Ovary (tissue), 9 donors: Measurements from ENCODE around the gene SLAMF1. TPM values are rescaled to one million over a fixed set of nuclear protein-coding genes. Genes with fewer than 3 reads are reported as not detected.

ENCODE experiments used
- DNase-seq, 5 donors: peaks; one replicate each; pipeline ENCODE4 v3.0.0-alpha.2; 2019 to 2020
- H3K27ac ChIP-seq, 2 donors: fragments of 200-600 bp; one replicate each; pipeline versions ENCODE4 v1.5.1 to v1.8.0; 2019 to 2022
- H3K27me3 ChIP-seq: fragments of 200-600 bp; one replicate; pipeline ENCODE4 v1.8.0; 2022
- H3K36me3 ChIP-seq: fragments of 200-600 bp; sonication (generic); one replicate; pipeline ENCODE4 v1.5.1; 2019
- H3K4me1 ChIP-seq: one replicate; pipeline ENCODE4 v1.8.1; 2013; ENCODE audit warnings: mild to moderate bottlenecking, moderate library complexity; ENCODE audit not compliant: insufficient read depth
- H3K4me3 ChIP-seq: fragments of 200-600 bp; sonication (generic); one replicate; pipeline ENCODE4 v1.5.1; 2017
- H3K9me3 ChIP-seq, 2 donors: fragments of 200-600 bp in 1 of 2; sonication (generic) in 1 of 2; one replicate each; pipeline versions ENCODE4 v1.5.1 to v1.8.1; 2013 to 2019; ENCODE audit warnings: mild to moderate bottlenecking in 1 of 2, moderate library complexity in 1 of 2
- EP300 ChIP-seq: sonication (generic); formaldehyde crosslinking; IDR thresholded peaks from one replicate; pipeline ENCODE4 v1.6.1; 2017; ENCODE audit warnings: antibody characterized with exemption
- POLR2A ChIP-seq: fragments of 450-650 bp; IDR thresholded peaks from one replicate; pipeline ENCODE4 v1.6.1; 2017; ENCODE audit warnings: antibody characterized with exemption, mild to moderate bottlenecking, moderate library complexity
- WGBS, 3 donors: extraction: QIAGEN DNeasy Blood & Tissue Kit in 1 of 3; methylation state at CpG; one replicate each; pipeline versions ENCODE4 v1.1.5 to v1.1.7; 2013 to 2017; 5-methylcytosine and 5-hydroxymethylcytosine counted together
- intact Hi-C, 4 donors: fragments of 100-400 bp; cut with DNase I; formaldehyde crosslinking; loops; one replicate each; pipeline versions ENCODE4 v1.11.0 to v1.15.1; 2022 to 2023
- polyA plus RNA-seq, 2 donors: library from polyadenylated mRNA; stranded (reverse); fragments of 200-250 nt in 1 of 2; fragments of 350-450 nt in 1 of 2; fragmentation: Illumina TruSeq in 1 of 2; extraction: RNeasy Lipid Tissue Mini Kit (QIAGEN cat#74804) in 1 of 2; gene quantifications; one replicate each; pipeline ENCODE4 v1.2.3, GENCODE V29; 2013 to 2014
- total RNA-seq, 7 donors: library from RNA; depleted of rRNA in 2 of 7; stranded (reverse); fragments of >200 nt in 2 of 7; fragmentation: NEBNext Ultra II Directional in 3 of 7; extraction: Animal tissue kit (Norgen Biotek cat#: 25700) in 3 of 7; gene quantifications; one replicate each; pipeline versions ENCODE4 v1.1.0 to v1.2.4, GENCODE V29; 2016 to 2023
- TF ChIP-seq, protein P1 (sequence below), 3 donors: fragments of 450-650 bp in 2 of 3; fragments of 200-600 bp in 1 of 3; IDR thresholded peaks; one replicate each; pipeline versions ENCODE4 v1.5.1 to v1.8.0; 2016 to 2022; ENCODE audit warnings: antibody characterized with exemption in 3 of 3, mild to moderate bottlenecking in 1 of 3
- donor health status: DM: no; HTN: no; CAD: no; lungs with moderate emphysema.
- donor health status: DM: no; HTN: no; CAD: no.
- donor health status: Bipolar disorder and iron deficiency.
- donor health status: DM: yes; HTN: yes; CAD: no.
- donor health status: DM: no; HTN: no; CAD: no.
- donor health status: DM: yes; HTN: yes; CAD: no.

The SLAMF1 gene
- total and polyA plus RNA-seq, 9 donors = 0.15 to 0.68 (median 0.27) TPM; not detected in 3

DNA sequence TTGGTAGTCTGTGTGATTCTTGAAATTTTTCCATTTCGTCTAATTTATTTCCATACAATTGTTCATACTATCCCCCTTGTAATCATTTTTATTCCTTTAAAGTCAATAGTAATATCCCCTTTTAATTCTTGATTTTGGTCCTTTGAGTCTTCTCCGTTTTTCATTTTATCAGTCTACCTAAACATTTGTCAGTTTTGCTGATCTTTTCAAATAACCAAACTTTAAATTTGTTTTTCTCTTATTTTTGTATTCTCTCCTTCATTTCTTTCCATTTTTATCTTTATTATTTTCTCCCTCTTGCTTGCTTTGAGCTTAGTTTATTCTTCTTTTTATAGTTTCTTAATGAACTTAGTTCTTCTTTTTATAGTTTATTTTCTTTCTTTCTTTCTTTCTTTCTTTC lies 21.1 kb upstream of the SLAMF1 start:
- 86 to 94% (median 89%) methylated on average over 2 of the region's 2 CpGs for WGBS, 3 donors
- Histone ChIP-seq H3K27me3 (no peaks in the 10 kb centered on the region), H3K36me3 (no peaks in the 10 kb centered on the region), H3K27ac (no peak overlapping the region), H3K9me3 (no peaks in the 10 kb centered on the region), H3K4me1 (peaks cover 2% of the 10 kb centered on the region), H3K4me3 (no peak overlapping the region)
- TF ChIP-seq, protein P1, sequence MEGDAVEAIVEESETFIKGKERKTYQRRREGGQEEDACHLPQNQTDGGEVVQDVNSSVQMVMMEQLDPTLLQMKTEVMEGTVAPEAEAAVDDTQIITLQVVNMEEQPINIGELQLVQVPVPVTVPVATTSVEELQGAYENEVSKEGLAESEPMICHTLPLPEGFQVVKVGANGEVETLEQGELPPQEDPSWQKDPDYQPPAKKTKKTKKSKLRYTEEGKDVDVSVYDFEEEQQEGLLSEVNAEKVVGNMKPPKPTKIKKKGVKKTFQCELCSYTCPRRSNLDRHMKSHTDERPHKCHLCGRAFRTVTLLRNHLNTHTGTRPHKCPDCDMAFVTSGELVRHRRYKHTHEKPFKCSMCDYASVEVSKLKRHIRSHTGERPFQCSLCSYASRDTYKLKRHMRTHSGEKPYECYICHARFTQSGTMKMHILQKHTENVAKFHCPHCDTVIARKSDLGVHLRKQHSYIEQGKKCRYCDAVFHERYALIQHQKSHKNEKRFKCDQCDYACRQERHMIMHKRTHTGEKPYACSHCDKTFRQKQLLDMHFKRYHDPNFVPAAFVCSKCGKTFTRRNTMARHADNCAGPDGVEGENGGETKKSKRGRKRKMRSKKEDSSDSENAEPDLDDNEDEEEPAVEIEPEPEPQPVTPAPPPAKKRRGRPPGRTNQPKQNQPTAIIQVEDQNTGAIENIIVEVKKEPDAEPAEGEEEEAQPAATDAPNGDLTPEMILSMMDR (IDR thresholded peaks at IDR 0.05) = no peak
- TF ChIP-seq EP300 (no peak), POLR2A (no peak)
- intact Hi-C loops = no loop called here
- no peak for DNase-seq

DNA sequence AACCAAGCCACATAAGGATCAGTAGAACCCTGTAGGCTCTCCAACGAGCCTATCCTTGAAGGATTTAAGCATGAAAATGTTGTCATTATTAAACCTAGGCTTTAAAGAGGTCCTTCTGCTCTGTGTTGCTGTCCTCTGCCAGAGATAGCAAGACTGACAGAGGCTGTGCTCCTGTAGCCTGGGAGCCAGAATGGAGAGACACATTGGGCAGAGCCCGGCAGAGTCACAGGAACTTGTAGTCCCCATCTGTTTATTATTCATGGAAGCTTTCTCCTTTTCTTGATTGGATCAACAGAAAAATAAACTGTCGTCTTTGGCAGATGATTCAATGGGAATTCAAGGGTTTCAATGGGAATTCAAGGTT lies 19.2 kb upstream of the SLAMF1 start:
- TF ChIP-seq, protein P1 (IDR thresholded peaks at IDR 0.05) = no peak
- TF ChIP-seq EP300 = no peak
- no peak for TF ChIP-seq POLR2A
- Histone ChIP-seq H3K4me3 (no peak overlapping the region), H3K9me3 (no peaks in the 10 kb centered on the region), H3K27me3 (no peaks in the 10 kb centered on the region), H3K27ac (no peak overlapping the region), H3K36me3 (no peaks in the 10 kb centered on the region), H3K4me1 (peaks cover 2% of the 10 kb centered on the region)
- intact Hi-C loops = no loop called here
- no peak for DNase-seq
- 53 to 56% (median 54%) methylated on average over 3 of the region's 3 CpGs for WGBS, 3 donors

DNA sequence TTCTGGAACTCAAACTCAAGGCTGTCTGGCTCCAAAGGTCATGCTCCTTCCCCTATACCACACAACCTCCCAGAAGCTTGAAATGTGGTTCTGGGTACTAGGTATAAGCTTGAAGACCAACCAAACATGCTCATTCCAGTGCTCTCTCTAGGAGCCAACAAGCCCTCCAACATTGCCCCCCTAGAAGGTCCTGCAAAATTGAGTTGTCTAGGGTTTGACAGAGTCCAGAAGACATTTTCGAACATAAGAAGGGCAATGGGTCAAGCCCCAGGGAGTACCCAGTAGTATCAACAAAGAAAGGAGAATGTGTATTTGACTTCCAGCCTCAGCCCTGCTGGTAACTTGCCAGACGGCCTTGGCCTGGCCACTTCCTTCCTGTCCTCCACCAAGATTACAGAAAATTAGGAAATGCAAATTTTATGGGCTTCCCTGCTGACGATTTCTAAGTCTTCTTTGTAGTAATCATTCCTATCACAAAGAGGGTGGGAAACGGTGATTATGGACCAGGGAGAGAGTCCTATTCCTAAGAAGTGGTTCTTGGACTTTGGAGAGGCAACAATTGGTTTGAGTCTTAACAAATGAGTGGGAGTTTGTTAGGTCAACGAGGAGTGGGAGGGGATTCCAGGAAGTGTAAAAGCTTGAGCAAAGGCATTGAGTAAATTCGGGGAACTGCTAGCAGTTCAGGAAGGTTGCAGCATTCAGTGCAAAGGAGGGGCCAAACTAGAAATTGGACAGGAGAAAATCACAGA lies 18.7 kb upstream of the SLAMF1 start:
- H3K4me1 ChIP-seq = peaks cover 2% of the 10 kb centered on the region
- DNase-seq = peak in 2 of 5 donors; percentile 33 to 57

DNA sequence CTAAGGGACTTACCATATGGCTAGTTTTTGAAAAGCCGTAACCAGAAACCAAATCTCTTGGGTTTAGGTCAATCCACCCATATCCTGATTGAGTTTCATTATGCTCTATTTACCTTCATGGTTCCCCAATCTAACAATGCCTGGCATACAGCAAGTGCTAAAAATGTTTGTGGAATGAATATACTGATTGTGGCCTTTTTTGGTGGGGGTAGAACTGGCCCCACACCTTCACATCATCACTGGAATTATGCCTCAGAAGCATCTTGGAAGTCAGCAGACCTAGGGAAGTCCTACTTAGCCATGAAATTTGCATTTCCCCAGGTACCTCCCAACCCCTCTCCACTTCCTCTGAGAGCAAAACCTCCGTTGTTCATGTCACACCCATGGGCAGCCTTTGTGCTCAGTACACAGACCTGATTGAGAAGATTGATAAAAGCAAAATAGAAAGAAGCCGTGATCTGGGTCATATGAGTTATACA lies 17.8 kb upstream of the SLAMF1 start:
- no peak for DNase-seq
- Histone ChIP-seq H3K9me3 (no peaks in the 10 kb centered on the region), H3K4me3 (no peak overlapping the region), H3K27me3 (no peaks in the 10 kb centered on the region), H3K36me3 (no peaks in the 10 kb centered on the region), H3K27ac (no peak overlapping the region), H3K4me1 (peaks cover 2% of the 10 kb centered on the region)
- WGBS, 3 donors = 79 to 91% (median 90%) methylated on average over 3 of the region's 3 CpGs
- TF ChIP-seq EP300 = no peak
- TF ChIP-seq, protein P1 (IDR thresholded peaks at IDR 0.05) = no peak
- no peak for TF ChIP-seq POLR2A
- intact Hi-C loops = no loop called here

More for the DNA sequence above, 18.7 kb upstream of the SLAMF1 start:
- H3K27me3 ChIP-seq = no peaks in the 10 kb centered on the region
- TF ChIP-seq, protein P1 (IDR thresholded peaks at IDR 0.05) = no peak
- no peak for TF ChIP-seq POLR2A
- TF ChIP-seq EP300 = no peak
- H3K4me3 ChIP-seq = no peak overlapping the region
- 7 to 14% (median 13%) methylated on average over 6 of the region's 6 CpGs for WGBS, 3 donors
- intact Hi-C loops = no loop called here
- H3K36me3 ChIP-seq = no peaks in the 10 kb centered on the region
- no peaks in the 10 kb centered on the region for H3K9me3 ChIP-seq
- H3K27ac ChIP-seq = no peak overlapping the region
